Measurements from ENCODE around the gene ADTRP.
A peak's percentile ranks its signal among the peaks of the same experiment; 100 is the strongest.

Gene ADTRP

DNA sequence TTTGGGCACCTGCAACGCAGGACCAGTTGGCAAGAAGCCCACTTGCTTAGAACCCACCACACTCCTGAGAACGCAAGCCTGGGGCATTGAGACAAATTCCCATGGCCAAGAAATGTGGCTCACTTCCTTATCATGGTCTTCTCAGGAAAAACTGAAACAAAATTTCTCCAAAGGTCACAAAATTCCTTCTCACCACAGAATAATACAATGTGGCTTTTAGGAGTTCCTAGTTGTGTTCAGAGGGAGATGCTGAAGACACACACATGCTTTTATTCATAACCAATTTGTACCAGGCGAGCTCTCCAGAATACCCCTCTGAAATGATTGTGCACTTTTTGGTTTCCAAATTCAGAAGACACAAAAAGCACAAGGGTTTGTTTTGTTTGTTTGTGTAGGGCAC is 31.6 kb downstream of the ADTRP start:
- TF ChIP-seq ZFX (IDR thresholded peaks at IDR 0.05), result no peak
- no peak overlapping the region for H3K27ac ChIP-seq

DNA sequence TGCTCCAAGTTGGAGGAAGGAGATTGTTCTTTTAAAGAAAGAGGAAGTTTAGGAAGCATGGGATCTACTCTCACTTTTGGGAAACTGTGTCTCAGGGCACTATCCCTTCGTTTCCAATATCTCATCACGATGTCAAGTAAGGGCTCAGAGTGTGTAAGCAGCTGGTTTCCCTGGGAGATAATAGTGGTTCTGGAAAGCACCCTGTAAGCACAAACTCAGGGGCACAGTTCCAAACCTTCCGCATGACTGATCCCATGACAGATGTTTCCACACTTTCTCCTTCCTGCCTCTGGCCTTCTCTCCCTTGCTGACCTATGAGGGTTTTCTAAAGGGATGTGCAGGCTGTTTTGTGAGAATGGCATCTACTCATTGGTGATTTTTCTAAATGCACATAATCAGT is 33.9 kb downstream of the ADTRP start:
- TF ChIP-seq ZFX (IDR thresholded peaks at IDR 0.05) (no peak), CTCF (conservative IDR thresholded peaks at IDR 0.05) (no peak)

GRCh38 chr6:11744101-11744500 is 34.5 kb downstream of the ADTRP start:
- H3K27ac ChIP-seq, result no peak overlapping the region; the same call in 1 of the 2 replicates
- TF ChIP-seq CTCF (conservative IDR thresholded peaks at IDR 0.05) (no peak), ZFX (IDR thresholded peaks at IDR 0.05) (no peak)

More for the DNA sequence above, 33.9 kb downstream of the ADTRP start:
- no peak overlapping the region; the same call in 1 of the 2 replicates for H3K27ac ChIP-seq

DNA sequence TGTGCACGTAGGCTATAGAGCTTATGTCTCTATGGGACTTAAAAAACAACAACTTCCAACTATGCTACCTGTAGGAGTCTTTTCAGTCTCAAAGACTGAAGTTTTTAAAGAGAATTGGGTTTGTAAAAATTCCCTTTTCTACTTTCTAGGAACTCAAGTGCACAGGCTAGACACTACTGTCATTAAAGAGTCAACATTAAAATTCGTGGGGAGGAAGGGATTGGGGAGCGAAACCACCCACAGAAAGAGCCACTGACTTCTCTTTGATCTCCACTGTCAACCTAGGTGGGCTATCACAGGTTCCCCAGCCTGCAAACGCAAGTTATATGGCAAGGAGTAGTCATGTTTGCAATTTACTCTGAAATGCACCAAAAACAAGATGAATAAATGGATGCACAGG is 37.7 kb downstream of the ADTRP start:
- no peak for TF ChIP-seq ZFX (IDR thresholded peaks at IDR 0.05)
- TF ChIP-seq CTCF (conservative IDR thresholded peaks at IDR 0.05), result no peak
- no peak overlapping the region for H3K27ac ChIP-seq

- peak overlapping the region; percentile 98; the same call in 1 of the 2 replicates for H3K27ac ChIP-seq
- TF ChIP-seq ZFX (IDR thresholded peaks at IDR 0.05) (no peak), CTCF (conservative IDR thresholded peaks at IDR 0.05) (no peak)
Measured at GRCh38 chr6:11738661-11739375, 39.8 kb downstream of the ADTRP start.

GRCh38 chr6:11738234-11738633 is 40.4 kb downstream of the ADTRP start:
- TF ChIP-seq ZFX (IDR thresholded peaks at IDR 0.05) (no peak), CTCF (conservative IDR thresholded peaks at IDR 0.05) (no peak)
- peak overlapping the region; percentile 98 for H3K27ac ChIP-seq

DNA sequence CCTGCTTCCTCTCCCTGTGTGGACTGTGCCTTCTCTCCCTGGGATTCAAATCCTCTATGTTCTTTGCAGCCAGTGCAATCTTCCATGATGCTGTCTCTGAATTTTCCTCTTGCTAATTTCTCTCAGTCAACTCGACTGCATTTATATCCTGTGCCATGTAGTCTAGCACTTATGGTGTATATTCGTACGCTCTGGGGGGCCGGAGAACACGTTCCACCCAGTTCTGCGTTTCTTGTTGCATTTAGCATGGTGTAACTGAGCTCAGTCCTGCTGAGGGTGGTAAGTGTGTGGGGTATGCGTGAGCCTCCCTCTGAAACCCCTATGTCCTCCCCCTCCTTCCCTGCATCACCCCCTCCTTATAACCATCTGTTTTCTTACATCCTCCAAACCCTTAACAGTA is 42.0 kb downstream of the ADTRP start:
- TF ChIP-seq CTCF (conservative IDR thresholded peaks at IDR 0.05) (no peak), ZFX (IDR thresholded peaks at IDR 0.05) (no peak)
- H3K27ac ChIP-seq, result peak overlapping the region; percentile 98
